Activated CD4-positive, alpha-beta T cell treated with anti-CD3 and anti-CD28 coated beads, Interleukin-2, amount 50 U/mL, for 4 hours (primary cell): ENCODE measurements around the gene LRRC23.

ENCODE experiments used
- DNase-seq, 2 experiments: peaks; one replicate each; pipeline ENCODE4 v3.0.0-alpha.2; 2020

Gene LRRC23

GRCh38 chr12:6928703-6929407, 24.2 kb downstream of the LRRC23 start:
- DNase-seq, result no peak

- DNase-seq, result no peak
Observed at GRCh38 chr12:6929466-6930452, 25.1 kb downstream of the LRRC23 start.

- DNase-seq, result no peak
Observed at GRCh38 chr12:6932766-6933165, 28.1 kb downstream of the LRRC23 start.

- no peak for DNase-seq
Observed at GRCh38 chr12:6934110-6934509, 29.5 kb downstream of the LRRC23 start.

- no peak for DNase-seq
Observed at GRCh38 chr12:6935371-6936193, 31.0 kb downstream of the LRRC23 start.

GRCh38 chr12:6936194-6936635, 31.6 kb downstream of the LRRC23 start:
- no peak for DNase-seq

- peak; percentile 62 to 71 for DNase-seq
Observed at GRCh38 chr12:6936636-6937480, 32.2 kb downstream of the LRRC23 start.

- DNase-seq, result peak; percentile 88 to 90
Observed at GRCh38 chr12:6937481-6938352, 33.1 kb downstream of the LRRC23 start.

GRCh38 chr12:6938353-6939190, 34.0 kb downstream of the LRRC23 start:
- no peak for DNase-seq

- no peak for DNase-seq
Observed at GRCh38 chr12:6939191-6939540, 34.5 kb downstream of the LRRC23 start.

GRCh38 chr12:6941267-6941666, 36.6 kb downstream of the LRRC23 start:
- DNase-seq, result no peak

GRCh38 chr12:6941782-6942181, 37.2 kb downstream of the LRRC23 start:
- no peak for DNase-seq

GRCh38 chr12:6942331-6942665, 37.7 kb downstream of the LRRC23 start:
- no peak for DNase-seq

GRCh38 chr12:6943389-6943721, 38.7 kb downstream of the LRRC23 start:
- DNase-seq, result peak; percentile 74 to 77

GRCh38 chr12:6943722-6944380, 39.2 kb downstream of the LRRC23 start, which contains the start of the genes C12orf57 and RNU7-1:
C12orf57 (plus strand) TSS chr12:6944022; CDS start chr12:6944122, 100 bp downstream.
RNU7-1 (plus strand) TSS chr12:6943816.
- peak; percentile 54 to 61 for DNase-seq

- DNase-seq, result peak; percentile 79 to 81
Observed at GRCh38 chr12:6944381-6945186, 40.0 kb downstream of the LRRC23 start.

- no peak for DNase-seq
Observed at GRCh38 chr12:6945613-6946012, 41.0 kb downstream of the LRRC23 start.

GRCh38 chr12:6946033-6946919, 41.7 kb downstream of the LRRC23 start:
- no peak for DNase-seq
